GM18519 (cell line): ENCODE measurements around the gene RXFP2.

Source experiments
- ATAC-seq: cut with Tn5 transposase; IDR thresholded peaks from one replicate; pipeline ENCODE4 v1.9.1; 2021; ENCODE audit warnings: mild to moderate bottlenecking, moderate library complexity; ENCODE audit not compliant: unreplicated experiment, low FRiP score

The RXFP2 gene

DNA sequence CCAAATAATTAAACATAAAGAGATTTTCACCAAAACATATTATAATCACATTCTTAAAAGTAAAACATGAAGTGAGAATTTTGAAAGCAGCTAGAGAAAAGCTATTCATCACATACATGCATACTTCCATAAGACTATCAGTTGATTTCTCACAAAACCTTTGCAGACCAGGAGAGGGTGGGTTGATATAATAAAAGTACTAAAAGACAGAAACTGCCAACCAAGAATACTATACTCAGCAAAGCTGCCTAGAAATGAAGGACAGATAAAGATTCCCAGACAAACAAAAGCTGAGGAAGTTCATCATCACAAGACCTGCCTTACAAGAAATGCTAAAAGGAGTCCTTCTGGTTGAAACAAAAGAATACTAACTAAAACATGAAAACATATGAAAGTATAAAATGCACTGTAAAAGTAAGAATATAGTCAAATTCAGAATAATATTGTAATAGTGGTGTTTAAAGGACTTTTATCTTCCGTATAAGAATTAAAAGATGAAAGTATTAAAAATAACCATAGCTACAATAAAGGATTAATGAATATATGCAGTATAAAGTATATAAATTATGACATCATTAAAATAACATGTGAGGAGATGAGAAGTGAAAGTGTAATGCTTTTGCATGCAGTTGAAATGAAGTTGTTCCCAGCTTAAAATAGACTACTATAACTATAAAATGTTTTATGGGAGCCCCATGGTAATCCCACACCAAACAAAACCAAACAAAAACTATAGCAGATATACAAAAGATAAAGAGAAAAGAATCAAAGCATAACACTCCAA lies 76.2 kb downstream of the RXFP2 start:
- no peak for ATAC-seq

DNA sequence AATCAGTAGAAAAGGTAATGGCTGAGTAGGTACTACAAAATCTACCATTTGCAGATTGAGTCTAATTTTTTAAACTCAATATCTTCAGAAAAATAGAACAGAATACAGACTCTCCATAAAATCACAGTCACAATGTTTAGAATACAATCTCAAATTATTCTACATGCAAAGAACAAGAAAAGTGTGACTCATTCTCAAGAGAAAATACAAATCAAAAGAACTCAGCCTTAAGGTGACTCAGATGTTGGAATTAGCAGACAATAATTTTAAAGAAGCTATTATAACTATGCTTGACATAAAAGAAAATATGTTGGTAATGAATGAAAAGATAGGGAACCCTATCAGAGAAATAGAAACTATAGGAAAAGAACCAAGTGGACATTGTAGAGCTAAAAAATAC lies 78.9 kb downstream of the RXFP2 start:
- ATAC-seq, result no peak

DNA sequence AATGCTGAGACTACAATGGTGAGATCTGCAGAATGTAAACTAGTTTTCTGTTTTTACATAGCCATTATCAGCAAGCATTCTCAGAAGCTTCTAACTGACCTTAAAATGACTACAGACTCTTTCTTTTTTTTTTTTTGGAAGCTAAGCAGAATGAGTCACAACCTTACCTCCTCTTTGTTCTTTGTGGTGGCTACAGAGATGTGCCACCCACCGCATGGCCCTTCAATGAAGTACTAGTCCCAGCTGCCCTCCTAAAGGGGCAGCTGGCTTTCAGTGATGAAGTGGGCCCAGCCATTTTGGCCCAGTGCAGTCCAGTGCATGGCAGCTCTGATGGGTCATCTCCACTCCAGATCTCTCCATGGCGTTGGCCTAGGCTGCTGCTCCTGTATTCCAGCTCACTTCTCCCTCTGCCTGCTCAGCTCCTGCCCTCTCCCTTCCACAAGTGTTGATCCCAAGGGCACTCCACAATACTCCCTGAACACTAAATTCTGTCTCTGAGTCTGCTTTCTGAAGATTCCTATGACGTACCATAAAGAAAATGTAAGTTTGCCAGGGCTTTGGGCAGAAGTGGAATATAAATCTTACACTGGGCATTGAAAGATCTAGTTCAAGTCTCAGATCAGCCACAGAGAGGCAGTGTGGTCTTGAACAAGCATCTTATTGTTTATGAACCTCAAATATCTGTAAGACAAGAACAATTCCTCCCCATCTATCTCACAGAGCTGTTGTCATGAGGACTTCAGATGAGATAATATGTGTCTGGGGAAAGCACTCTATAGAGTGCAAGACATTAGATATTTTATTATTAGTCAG lies 85.6 kb downstream of the RXFP2 start:
- ATAC-seq, result peak; percentile 45

DNA sequence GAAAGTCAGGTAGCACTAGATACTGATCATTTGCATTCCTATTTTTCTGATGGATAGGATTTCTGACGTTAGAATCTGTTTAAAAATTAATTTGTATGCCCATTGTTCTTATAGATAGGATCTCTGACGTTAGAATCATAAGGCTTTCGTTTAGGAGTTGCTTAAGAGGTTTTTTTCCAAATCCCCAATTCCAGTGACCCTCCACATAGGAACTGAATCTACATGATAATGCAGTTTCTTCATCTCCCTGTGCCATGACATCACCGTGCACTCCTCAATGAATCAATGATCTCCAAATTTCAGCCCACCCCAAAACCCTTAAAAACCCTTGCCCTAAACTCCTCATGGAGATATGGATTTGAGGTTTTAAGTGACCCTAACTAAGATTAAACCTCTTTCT lies 87.2 kb downstream of the RXFP2 start:
- ATAC-seq, result no peak

DNA sequence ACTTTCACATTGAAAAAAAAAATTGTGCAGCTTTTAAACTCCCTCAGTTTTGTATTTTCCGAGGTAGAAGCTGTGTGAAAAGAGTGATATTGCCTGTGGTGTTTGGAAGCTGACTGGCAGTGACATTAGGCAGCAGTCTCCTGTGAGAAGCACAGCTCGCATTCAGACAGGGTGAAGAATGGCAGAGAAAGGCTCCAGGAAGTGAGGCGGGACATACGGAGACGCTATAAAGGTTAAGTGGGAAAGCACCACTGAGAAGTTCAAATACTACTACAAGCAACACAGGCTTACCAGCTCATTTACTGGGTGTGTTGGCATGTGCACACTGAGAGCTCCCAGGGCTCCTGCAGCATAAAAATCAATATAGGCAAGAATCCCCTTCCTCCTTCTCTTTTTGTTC lies 88.4 kb downstream of the RXFP2 start:
- no peak for ATAC-seq

DNA sequence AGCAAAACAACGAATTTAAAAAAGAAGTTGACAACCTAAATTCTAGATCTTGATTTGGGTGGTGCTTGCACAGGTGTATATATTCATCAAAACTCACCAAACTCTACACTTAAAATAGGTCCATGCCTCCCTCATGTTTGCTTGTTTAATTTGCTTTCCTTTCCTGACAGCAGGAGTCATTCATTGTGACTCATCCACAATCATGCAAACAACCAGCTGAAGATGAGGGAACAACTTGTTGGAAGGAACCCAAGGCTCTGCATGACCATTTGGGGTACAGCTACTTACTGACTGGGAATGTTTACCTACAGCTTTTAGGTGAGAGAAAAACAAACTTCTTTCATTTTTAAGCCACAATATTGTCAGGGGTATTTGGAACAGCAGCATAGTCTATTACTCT lies 96.6 kb downstream of the RXFP2 start:
- no peak for ATAC-seq

DNA sequence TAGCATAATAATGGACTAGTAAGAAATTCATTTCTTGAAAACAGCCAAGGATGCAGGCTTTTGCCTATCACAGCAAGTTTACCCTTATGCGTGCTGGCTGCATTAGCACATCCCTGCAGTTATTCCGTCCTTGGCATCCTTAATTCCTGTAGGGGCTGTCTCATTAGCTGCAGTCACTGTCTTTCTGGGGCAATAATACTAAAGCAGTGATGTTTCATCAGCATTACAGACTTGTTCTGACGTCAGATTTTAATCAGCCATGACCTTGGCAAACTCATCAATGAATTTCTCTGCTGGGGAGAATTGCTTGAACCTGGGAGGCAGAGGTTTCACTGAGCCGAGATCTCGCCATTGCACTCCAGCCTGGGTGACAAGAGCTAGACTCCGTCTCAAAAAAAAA lies 103.7 kb downstream of the RXFP2 start:
- ATAC-seq, result no peak

DNA sequence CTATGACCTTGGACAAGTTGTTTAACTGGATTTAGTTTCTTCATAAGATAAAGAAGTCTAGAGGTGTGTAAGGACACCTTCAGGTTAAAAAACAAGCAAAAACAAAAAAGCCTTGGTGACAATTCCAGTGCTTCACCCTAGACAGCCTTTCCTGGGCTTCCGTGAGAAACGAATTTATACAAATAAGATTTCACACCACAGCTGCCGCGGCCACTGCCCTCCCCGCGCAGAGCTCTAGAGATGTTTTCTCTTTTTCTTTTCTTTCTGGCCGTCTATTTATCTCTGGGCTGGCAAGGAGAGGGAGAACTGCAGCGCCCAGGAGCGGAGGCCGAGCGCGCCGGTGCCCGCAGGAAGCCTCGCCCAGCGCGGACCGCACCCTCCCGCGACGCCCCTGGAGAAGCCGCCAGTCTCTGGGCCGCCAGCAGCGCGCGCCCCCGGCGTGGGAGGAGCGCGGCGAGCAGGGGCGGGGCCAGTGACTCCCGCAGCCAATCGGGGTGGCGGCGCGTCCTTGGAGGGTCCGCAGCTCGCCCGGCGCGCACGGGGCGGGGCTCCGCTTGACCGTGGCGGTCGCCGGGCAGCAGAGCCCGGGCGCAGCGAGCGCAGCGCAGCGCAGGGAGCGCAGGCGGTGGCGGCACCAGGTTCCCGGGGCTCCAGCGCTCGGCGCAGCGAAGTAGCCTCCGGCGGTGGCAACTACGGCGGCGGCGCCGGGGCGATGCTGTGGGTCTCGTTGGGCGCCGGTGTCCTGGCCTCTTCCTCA lies 107.0 kb downstream of the RXFP2 start:
- peak; percentile 94 for ATAC-seq

DNA sequence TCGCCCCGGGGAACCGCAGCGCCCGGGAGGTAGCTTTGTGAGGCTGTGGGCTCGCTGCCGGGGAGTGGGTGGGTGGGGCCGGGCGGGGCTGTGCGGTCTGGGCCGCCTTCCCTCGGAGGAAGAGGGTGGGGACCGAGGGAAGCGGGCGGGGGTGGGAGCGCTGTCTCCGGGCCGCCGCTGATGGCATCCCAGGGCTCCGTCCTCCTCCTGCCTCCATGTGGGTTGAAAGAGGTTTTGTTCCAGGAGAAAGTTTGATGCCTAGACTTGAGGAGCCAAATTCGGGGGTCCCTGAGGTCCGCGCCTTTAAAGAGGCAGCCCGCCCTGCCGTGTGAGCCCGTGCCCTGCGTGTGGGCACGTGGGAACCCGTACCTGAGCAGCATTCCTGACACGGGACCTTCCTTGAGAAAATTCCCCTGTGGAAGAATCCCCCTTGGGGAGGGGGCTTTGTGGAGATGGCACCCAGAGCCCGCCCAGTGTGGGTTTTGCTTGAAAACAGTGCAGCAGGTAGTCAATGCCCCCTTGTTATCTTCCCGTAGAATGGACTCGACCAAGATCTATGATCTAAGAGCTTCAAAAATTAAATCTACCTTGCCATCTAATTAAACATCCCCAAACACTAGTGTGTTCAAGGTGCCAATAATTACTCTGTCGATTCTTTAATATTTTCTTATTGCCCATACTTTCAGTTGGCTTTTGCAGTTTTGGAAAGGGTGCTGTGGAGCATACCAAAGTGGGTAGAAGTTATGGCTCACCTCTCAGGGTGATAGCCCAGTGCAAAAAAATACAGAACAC lies 107.8 kb downstream of the RXFP2 start:
- ATAC-seq, result no peak

DNA sequence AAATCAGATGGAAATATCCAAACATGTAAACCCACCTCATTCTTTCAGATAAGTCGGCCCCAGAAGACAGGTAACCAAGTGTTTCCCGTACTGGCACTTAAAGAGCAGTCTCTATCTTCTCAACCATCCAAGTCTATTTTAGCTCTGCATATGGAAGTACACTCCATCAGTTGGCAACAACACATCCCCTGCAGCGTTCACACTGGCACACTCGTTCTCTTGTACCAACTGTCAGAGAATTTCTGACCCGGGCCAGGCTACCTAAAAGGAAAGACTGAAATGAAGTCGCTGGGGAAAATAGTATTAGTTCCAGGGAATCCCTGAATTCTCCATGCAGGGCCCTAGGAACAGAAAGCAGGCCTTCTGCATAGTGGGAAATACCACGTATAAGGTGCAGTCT lies 109.3 kb downstream of the RXFP2 start:
- no peak for ATAC-seq

DNA sequence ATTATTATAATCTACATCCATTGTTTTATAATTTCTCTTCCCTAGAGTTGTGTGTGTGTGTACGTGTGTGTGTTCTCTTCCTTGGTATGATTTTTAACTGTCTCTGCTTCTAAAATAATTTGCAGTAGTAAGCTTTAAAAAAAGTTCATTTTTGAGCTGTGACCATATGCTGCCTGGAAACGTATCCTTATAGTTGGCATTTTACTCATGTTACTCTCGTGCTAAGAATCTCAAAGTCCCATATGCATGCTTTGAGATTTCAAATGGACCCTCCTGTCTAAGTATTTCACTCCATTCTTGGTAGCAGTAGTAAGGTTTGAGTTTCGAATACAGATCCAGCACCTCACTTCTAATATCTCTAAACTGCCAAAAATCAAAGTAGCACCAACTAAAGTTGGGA lies 109.9 kb downstream of the RXFP2 start:
- ATAC-seq, result no peak

DNA sequence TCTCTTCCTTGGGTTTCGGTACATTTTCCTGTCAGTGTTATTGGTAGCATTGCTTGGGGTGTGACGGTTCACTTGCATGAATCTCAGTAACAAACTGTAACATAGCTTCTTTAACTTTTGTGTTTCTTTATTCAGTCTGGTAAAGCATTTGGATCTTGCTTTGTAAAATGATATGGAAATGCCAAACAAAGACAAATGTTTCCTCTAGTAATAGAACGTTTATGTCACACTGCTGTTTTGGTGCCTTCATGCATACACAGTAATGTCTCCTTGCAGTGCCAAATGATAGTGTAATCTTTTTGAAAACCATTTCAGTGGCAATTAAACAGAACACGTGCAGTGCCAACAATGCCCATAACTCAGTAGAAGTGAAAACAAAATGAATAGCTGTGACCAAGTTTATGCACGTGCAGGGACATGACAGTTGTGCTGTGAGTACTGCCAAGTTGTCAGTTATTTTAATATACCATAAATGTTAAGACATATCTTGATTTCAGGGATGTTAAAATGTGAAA lies 110.8 kb downstream of the RXFP2 start:
- no peak for ATAC-seq

DNA sequence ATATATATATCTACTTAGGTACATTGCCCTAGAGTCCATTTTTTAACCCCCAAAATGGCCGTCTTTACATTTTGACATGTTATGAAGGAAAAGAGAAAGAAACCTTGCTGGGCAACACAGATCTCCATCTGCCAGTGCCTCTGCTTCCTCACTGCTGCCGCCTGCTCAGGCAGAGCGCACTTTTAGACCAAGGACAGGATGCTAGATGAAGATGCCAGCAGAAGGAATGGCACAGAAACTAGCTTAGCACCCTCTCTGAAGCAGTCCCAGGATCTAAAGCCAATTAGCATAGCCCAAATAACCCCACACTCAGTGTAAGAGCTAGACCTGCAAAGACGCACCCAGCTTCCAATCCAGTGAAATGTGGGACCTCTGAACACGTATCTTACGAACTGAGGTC lies 111.9 kb downstream of the RXFP2 start:
- ATAC-seq, result no peak
